Mesothelial cell of epicardium (in vitro differentiated cells): Measurements from ENCODE around the gene MCM7. TPM values are rescaled to one million over a fixed set of nuclear protein-coding genes. Genes with fewer than 3 reads are reported as not detected.
A peak's percentile ranks its signal among the peaks of the same experiment; 100 is the strongest.

ENCODE experiments used
- DNase-seq, 2 experiments: peaks; one replicate each; pipeline ENCODE4 v3.0.0; 2021; ENCODE audit warnings: low spot score in 2 of 2; ENCODE audit not compliant: unreplicated experiment in 2 of 2
- H3K27ac Mint-ChIP-seq: 2 replicates; pipeline ENCODE4 v1.8.0; 2021; ENCODE audit warnings: mixed read lengths
- H3K27me3 Mint-ChIP-seq: 2 replicates; pipeline ENCODE4 v1.8.0; 2021; ENCODE audit warnings: low read depth, mixed read lengths
- H3K36me3 Mint-ChIP-seq: 2 replicates; pipeline ENCODE4 v1.8.0; 2021; ENCODE audit warnings: mixed read lengths
- H3K4me1 Mint-ChIP-seq: 2 replicates; pipeline ENCODE4 v1.8.0; 2021; ENCODE audit warnings: mixed read lengths
- H3K4me3 Mint-ChIP-seq: 2 replicates; pipeline ENCODE4 v1.8.0; 2021; ENCODE audit warnings: mild to moderate bottlenecking, moderate library complexity, mixed read lengths
- H3K9me3 Mint-ChIP-seq: 2 replicates; pipeline ENCODE4 v1.8.0; 2021; ENCODE audit warnings: mixed read lengths
- total RNA-seq: library from RNA; stranded (reverse); gene quantifications from 3 replicates; pipeline ENCODE4 v1.2.1, GENCODE V29; 2021
- TF ChIP-seq, protein P1 (sequence below): fragments of 200-600 bp; sonication (generic); IDR thresholded peaks from one replicate; pipeline ENCODE4 v1.5.0; 2021; ENCODE audit warnings: antibody characterized with exemption; ENCODE audit not compliant: unreplicated experiment

The MCM7 gene
- total RNA-seq, 1 donor from 2014 or later = 171 TPM

DNA sequence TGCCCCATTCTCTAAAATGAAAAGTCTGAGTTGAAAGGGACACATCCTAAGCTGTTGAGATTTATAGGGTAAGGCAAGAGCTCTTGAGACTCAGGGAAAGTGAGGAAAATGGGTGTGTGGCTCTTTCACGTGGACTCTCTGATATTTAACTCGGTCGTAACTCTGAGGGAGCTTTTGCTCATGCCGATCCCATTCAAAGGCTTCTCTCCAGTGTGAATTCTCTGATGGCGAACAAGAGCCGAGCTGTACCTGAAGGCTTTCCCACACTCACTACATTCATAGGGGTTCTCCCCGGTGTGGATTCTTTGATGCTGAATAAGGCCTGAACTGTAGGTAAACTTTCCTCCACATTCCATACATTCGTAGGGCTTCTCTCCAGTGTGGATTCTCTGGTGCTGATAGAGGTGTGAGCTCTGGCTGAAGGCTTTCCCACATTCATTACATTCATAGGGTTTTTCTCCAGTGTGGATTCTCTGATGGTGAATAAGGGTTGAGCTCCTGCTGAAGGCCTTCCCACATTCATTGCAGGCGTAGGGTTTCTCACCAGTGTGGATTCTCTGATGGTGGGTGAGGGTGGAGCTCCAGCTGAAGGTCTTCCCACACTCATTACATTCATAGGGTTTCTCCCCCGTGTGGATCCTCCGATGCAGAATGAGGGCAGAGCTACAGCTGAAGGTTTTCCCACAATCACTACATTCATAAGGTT is 30.0 kb downstream of the MCM7 start:
- no peaks in the 10 kb centered on the region for H3K4me1 Mint-ChIP-seq
- H3K36me3 Mint-ChIP-seq = peaks cover 77% of the 10 kb centered on the region
- peaks cover 54% of the 10 kb centered on the region for H3K9me3 Mint-ChIP-seq
- H3K27ac Mint-ChIP-seq = peak overlapping the region; percentile 30
- H3K4me3 Mint-ChIP-seq = peak overlapping the region; percentile 6
- TF ChIP-seq, protein P1, sequence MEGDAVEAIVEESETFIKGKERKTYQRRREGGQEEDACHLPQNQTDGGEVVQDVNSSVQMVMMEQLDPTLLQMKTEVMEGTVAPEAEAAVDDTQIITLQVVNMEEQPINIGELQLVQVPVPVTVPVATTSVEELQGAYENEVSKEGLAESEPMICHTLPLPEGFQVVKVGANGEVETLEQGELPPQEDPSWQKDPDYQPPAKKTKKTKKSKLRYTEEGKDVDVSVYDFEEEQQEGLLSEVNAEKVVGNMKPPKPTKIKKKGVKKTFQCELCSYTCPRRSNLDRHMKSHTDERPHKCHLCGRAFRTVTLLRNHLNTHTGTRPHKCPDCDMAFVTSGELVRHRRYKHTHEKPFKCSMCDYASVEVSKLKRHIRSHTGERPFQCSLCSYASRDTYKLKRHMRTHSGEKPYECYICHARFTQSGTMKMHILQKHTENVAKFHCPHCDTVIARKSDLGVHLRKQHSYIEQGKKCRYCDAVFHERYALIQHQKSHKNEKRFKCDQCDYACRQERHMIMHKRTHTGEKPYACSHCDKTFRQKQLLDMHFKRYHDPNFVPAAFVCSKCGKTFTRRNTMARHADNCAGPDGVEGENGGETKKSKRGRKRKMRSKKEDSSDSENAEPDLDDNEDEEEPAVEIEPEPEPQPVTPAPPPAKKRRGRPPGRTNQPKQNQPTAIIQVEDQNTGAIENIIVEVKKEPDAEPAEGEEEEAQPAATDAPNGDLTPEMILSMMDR = no peak
- H3K27me3 Mint-ChIP-seq = no peaks in the 10 kb centered on the region
- DNase-seq = no peak

DNA sequence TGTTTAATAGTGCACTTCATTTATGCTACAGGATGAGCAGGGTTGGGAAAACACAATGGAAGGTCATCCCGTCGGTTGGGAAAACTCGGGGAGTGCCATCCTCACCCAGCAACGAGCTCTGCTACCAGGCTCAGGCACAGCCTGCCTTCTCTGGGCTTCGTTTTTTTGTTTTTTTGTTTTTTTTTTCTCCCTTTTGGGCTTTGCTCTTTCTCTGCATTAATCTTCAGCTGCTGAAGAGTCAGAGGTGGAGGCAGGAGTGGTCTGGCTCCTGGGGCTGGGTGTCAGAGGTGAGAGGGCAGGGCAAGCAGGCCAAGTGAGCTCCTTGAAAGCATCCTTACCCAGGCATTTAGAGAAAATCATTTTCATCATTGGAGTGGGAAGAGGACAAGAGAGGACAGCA is 31.2 kb downstream of the MCM7 start:
- Mint-ChIP-seq H3K4me1 (peaks cover 6% of the 10 kb centered on the region), H3K4me3 (no peak overlapping the region), H3K9me3 (peaks cover 44% of the 10 kb centered on the region), H3K27me3 (no peaks in the 10 kb centered on the region), H3K27ac (no peak overlapping the region), H3K36me3 (peaks cover 73% of the 10 kb centered on the region)
- TF ChIP-seq, protein P1 = no peak
- no peak for DNase-seq

DNA sequence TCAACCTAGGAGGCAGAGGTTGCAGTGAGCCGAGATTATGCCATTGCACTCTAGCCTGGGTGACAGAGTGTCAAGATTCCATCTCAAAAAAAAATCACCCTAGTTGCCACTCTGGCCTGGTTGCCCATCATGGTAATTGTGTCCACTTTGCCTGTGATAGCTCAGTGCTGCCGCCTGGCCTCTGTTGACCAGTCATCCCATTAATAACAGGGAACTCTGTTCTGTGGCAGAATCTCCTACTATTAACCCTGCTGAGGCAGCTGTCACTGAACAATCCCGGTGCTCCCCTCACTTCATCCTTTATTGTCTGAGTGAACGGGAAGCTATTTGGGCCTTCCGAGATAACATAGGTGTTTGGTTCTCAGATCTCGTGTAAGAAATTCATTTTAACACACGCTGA is 34.2 kb downstream of the MCM7 start:
- DNase-seq = no peak
- TF ChIP-seq, protein P1 = no peak
- Mint-ChIP-seq H3K4me1 (peaks cover 6% of the 10 kb centered on the region), H3K27ac (no peak overlapping the region), H3K4me3 (no peak overlapping the region), H3K36me3 (peaks cover 64% of the 10 kb centered on the region), H3K9me3 (peaks cover 33% of the 10 kb centered on the region), H3K27me3 (no peaks in the 10 kb centered on the region)

DNA sequence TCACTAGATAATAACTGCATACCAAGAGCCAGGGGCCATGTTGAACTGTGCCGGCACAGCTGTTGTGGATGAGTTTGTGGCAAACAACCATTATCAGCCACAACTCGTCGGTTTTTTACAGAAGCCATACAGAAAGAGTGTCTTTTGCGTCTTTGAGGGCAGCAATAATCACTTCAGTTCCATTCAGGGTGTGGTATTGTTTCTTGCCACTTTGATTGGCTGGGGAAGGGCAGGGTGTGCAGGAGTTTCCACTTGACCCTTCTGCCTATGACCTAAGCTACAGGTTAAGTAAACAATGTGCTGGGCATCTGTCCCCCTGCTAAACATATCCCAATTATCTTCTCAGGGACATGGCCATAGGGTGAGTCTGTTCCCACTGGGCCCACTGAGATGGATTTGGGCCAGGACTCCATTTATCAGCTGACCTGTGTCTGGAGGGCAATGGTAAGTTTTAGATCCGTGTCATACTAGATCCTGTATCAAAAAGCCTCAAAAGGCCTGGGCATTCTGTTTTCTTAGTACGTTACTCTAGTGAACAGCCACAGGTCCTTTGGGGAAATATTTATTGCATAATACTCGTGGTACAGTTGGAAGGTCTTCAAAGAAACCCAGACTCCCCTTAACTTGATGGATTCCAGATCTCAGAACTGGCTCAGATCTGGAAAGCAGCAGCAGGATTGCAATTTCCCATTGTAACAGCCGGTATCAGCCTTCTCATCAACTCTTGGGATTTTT is 35.6 kb downstream of the MCM7 start:
- peaks cover 6% of the 10 kb centered on the region for H3K4me1 Mint-ChIP-seq
- H3K27ac Mint-ChIP-seq = peak overlapping the region; percentile 85
- no peak overlapping the region for H3K4me3 Mint-ChIP-seq
- peaks cover 61% of the 10 kb centered on the region for H3K36me3 Mint-ChIP-seq
- no peak for DNase-seq
- peaks cover 20% of the 10 kb centered on the region for H3K9me3 Mint-ChIP-seq
- TF ChIP-seq, protein P1 = no peak
- H3K27me3 Mint-ChIP-seq = no peaks in the 10 kb centered on the region

DNA sequence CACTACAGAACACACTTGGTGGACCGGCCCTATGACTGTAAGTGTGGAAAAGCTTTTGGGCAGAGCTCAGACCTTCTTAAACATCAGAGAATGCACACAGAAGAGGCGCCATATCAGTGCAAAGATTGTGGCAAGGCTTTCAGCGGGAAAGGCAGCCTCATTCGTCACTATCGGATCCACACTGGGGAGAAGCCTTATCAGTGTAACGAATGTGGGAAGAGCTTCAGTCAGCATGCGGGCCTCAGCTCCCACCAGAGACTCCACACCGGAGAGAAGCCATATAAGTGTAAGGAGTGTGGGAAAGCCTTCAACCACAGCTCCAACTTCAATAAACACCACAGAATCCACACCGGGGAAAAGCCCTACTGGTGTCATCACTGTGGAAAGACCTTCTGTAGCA is 37.0 kb downstream of the MCM7 start:
- peaks cover 56% of the 10 kb centered on the region for H3K36me3 Mint-ChIP-seq
- DNase-seq = no peak
- H3K27ac Mint-ChIP-seq = peak overlapping the region; percentile 8
- H3K9me3 Mint-ChIP-seq = peaks cover 17% of the 10 kb centered on the region
- H3K4me3 Mint-ChIP-seq = no peak overlapping the region
- TF ChIP-seq, protein P1 = no peak
- no peaks in the 10 kb centered on the region for H3K27me3 Mint-ChIP-seq
- peaks cover 6% of the 10 kb centered on the region for H3K4me1 Mint-ChIP-seq
